RWPE1 (cell line): Measurements from ENCODE around the gene GLIS1.

ENCODE experiments used
- CTCF ChIA-PET: fragments of 350-600 bp; sonication (Branson Sonifier 250); formaldehyde crosslinking; extraction: SDS; loops from one replicate; lab custom pipeline; 2021; lab: Yijun Ruan, JAX
- POLR2A ChIA-PET: fragments of 400-600 bp; formaldehyde crosslinking; extraction: SDS; loops from one replicate; lab custom pipeline; 2020; ENCODE audit warnings: antibody characterized with exemption; ENCODE audit not compliant: low non-redundant PET; lab: Yijun Ruan, JAX
- DNase-seq: peaks from one replicate; pipeline ENCODE4 v3.0.0; 2012; ENCODE audit warnings: low spot score
- H3K27ac ChIP-seq: fragments of 450-650 bp; 2 replicates; pipeline ENCODE4 v1.5.1; 2017
- CTCF ChIP-seq: fragments of 450-650 bp; conservative IDR thresholded peaks from 2 replicates; pipeline ENCODE4 v1.5.1; 2017; ENCODE audit warnings: low read depth, mild to moderate bottlenecking

Gene GLIS1

GRCh38 chr1:53695116-53695515, 43.8 kb downstream of the GLIS1 start:
- no peak for TF ChIP-seq CTCF
- ChIA-PET POLR2A (no interaction called here), CTCF (interaction anchor here (0.8 to 1.1 kb wide), 3 partner anchors 98 to 251 kb away, joined by 3 to 5 read pairs (median 4); no protein-coding TSS in a partner anchor)
- DNase-seq: no peak
- H3K27ac ChIP-seq: no peak overlapping the region

- ChIA-PET CTCF (interaction anchor here (0.8 to 1.1 kb wide), 3 partner anchors 98 to 251 kb away, joined by 3 to 5 read pairs (median 4); no protein-coding TSS in a partner anchor), POLR2A (no interaction called here)
- no peak overlapping the region for H3K27ac ChIP-seq
- TF ChIP-seq CTCF: no peak
- DNase-seq: no peak
Observed at GRCh38 chr1:53694718-53695091, 44.3 kb downstream of the GLIS1 start.

DNA sequence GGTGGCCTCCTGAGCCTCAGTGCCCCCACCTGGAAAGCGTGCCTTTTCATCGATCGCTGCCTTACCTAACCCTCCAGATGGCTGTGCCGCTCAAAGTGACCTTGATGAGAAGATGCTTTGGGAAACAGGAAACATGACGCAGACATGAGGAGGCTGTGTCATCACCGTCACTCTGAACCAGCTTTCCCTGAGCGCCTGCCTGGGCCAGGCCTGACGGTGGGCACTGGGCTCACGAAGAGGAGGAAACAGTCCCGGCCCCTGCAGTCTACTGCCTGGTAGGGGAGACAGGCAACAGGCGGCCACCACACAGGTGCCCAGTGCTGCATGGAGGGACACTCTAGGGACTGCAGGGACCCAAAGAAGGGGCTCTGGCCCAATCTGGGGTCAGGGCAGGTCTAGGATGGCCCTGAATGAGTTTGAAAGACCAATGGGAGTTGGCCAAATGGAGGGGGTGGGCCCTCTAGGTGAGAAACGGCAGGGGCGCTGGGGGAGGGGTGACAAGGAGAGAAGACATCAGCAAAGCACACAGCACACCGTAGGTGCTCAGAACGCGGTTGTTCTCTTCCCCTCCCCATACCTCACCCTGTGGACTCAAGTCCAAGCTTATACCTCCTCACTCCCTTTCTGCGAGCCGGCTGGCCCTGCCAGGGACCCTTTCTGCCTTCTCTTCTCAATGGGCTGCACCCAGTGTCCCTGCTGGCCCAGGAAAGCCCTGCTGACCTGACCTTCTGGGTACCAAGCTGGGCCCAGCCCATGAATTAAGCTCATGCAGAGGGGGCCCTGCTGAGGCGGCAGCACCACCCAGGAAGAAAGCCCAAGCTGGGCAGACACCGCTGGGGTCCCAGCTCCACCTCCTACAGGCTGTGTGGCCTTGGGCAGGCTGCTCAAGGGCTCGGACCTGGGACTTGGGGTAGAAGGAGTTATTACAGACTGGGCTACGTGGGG, 44.9 kb downstream of the GLIS1 start:
- DNase-seq: no peak
- TF ChIP-seq CTCF: no peak
- ChIA-PET CTCF (interaction anchor here (0.7 to 1.1 kb wide), 3 partner anchors 10 to 250 kb away, joined by 3 to 5 read pairs (median 4); no protein-coding TSS in a partner anchor), POLR2A (no interaction called here)
- H3K27ac ChIP-seq: no peak overlapping the region

GRCh38 chr1:53693339-53693738, 45.6 kb downstream of the GLIS1 start:
- TF ChIP-seq CTCF: no peak
- no peak for DNase-seq
- ChIA-PET CTCF (interaction anchor here (0.7 kb wide), 1 partner anchor 9 kb away, joined by 5 read pairs; no protein-coding TSS in a partner anchor), POLR2A (no interaction called here)
- no peak overlapping the region for H3K27ac ChIP-seq

GRCh38 chr1:53691326-53691725, 47.6 kb downstream of the GLIS1 start:
- ChIA-PET POLR2A (no interaction called here), CTCF (interaction anchor here (0.6 kb wide), 3 partner anchors 9 to 256 kb away, joined by 3 read pairs; no protein-coding TSS in a partner anchor)
- TF ChIP-seq CTCF: no peak
- no peak overlapping the region for H3K27ac ChIP-seq
- no peak for DNase-seq

GRCh38 chr1:53690411-53690810, 48.6 kb downstream of the GLIS1 start:
- CTCF ChIA-PET: no interaction called here
- no peak overlapping the region for H3K27ac ChIP-seq
- DNase-seq: no peak
- POLR2A ChIA-PET: no interaction called here
- no peak for TF ChIP-seq CTCF
